Activated CD8-positive, alpha-beta memory T cell treated with anti-CD3 and anti-CD28 coated beads for 4 hours (primary cell): ENCODE measurements around the gene FAM3C.
"Not testable (repeated sequence)": the region's sequence is repeated elsewhere in the genome, so short reads cannot be mapped to it uniquely, and the experiment has no call there.

Source experiments
- DNase-seq, 2 donors: peaks; one replicate each; pipeline ENCODE4 v3.0.0-alpha.2; 2020; ENCODE audit warnings: low read depth in 2 of 2

Gene FAM3C

GRCh38 chr7:121395961-121396757, at the start of gene FAM3C:
TSS of gene FAM3C (minus strand) at chr7:121396308. CDS start at chr7:121382969, 13,339 bp downstream.
- peak; percentile 73 for DNase-seq

GRCh38 chr7:121442845-121443244, 46.7 kb upstream of the FAM3C start:
- no peak for DNase-seq

- DNase-seq, result no peak
Measured at GRCh38 chr7:121440857-121441503, 44.9 kb upstream of the FAM3C start.

- peak; percentile 24 to 35 for DNase-seq
Measured at GRCh38 chr7:121438043-121438955, 42.2 kb upstream of the FAM3C start.

GRCh38 chr7:121437470-121437869, 41.4 kb upstream of the FAM3C start:
- DNase-seq, result no peak

GRCh38 chr7:121436688-121437087, 40.6 kb upstream of the FAM3C start:
- DNase-seq, result no peak

GRCh38 chr7:121436136-121436535, 40.0 kb upstream of the FAM3C start:
- DNase-seq, result no peak

GRCh38 chr7:121433775-121434174, 37.7 kb upstream of the FAM3C start:
- no peak for DNase-seq

GRCh38 chr7:121432486-121432885, 36.4 kb upstream of the FAM3C start:
- DNase-seq, result not testable (repeated sequence)

GRCh38 chr7:121431996-121432395, 35.9 kb upstream of the FAM3C start:
- no peak for DNase-seq

- no peak for DNase-seq
Measured at GRCh38 chr7:121431389-121431995, 35.4 kb upstream of the FAM3C start.

GRCh38 chr7:121430558-121430957, 34.5 kb upstream of the FAM3C start:
- DNase-seq, result no peak

GRCh38 chr7:121429798-121430197, 33.7 kb upstream of the FAM3C start:
- DNase-seq, result no peak

- no peak for DNase-seq
Measured at GRCh38 chr7:121428855-121429489, 32.9 kb upstream of the FAM3C start.

- not testable (repeated sequence) for DNase-seq
Measured at GRCh38 chr7:121421743-121422142, 25.6 kb upstream of the FAM3C start.

GRCh38 chr7:121420976-121421375, 24.9 kb upstream of the FAM3C start:
- no peak for DNase-seq

- DNase-seq, result no peak
Measured at GRCh38 chr7:121419201-121420148, 23.4 kb upstream of the FAM3C start.

GRCh38 chr7:121416533-121416932, 20.4 kb upstream of the FAM3C start:
- DNase-seq, result no peak

GRCh38 chr7:121414436-121414835, 18.3 kb upstream of the FAM3C start:
- no peak for DNase-seq

GRCh38 chr7:121411597-121411979, 15.5 kb upstream of the FAM3C start:
- no peak for DNase-seq
